Karpas-422 (cell line): ENCODE measurements around the gene LILRA5. TPM values are rescaled to one million over a fixed set of nuclear protein-coding genes. Genes with fewer than 3 reads are reported as not detected.
"Not testable (repeated sequence)": the region's sequence is repeated elsewhere in the genome, so short reads cannot be mapped to it uniquely, and the experiment has no call there.

Source experiments
- DNase-seq: peaks from one replicate; pipeline ENCODE4 v3.0.0-alpha.2; 2015
- H2AFZ ChIP-seq: fragments of 200-600 bp; sonication (generic); 2 replicates; pipeline ENCODE4 v1.6.1; 2014; ENCODE audit warnings: antibody characterized with exemption, low read length, mixed read lengths
- H3K27ac ChIP-seq: fragments of 200-600 bp; sonication (generic); 2 replicates; pipeline ENCODE4 v1.5.1; 2014; ENCODE audit warnings: mild to moderate bottlenecking, low read length, moderate library complexity
- H3K27me3 ChIP-seq: fragments of 200-600 bp; sonication (generic); 2 replicates; pipeline ENCODE4 v1.6.1; 2014; ENCODE audit warnings: low read length, mixed read lengths
- H3K36me3 ChIP-seq: fragments of 200-600 bp; sonication (generic); 2 replicates; pipeline ENCODE4 v1.6.1; 2014; ENCODE audit warnings: low read length, mixed read lengths; ENCODE audit not compliant: insufficient read depth
- H3K4me1 ChIP-seq: fragments of 200-600 bp; sonication (generic); 2 replicates; pipeline ENCODE4 v1.6.1; 2014; ENCODE audit warnings: mild to moderate bottlenecking, low read length, mixed read lengths
- H3K4me2 ChIP-seq: fragments of 200-600 bp; sonication (generic); 2 replicates; pipeline ENCODE4 v1.6.1; 2014; ENCODE audit warnings: low read length, low read depth, mild to moderate bottlenecking; ENCODE audit not compliant: poor library complexity, severe bottlenecking
- H3K4me3 ChIP-seq: fragments of 200-600 bp; sonication (generic); 2 replicates; pipeline ENCODE4 v1.5.1; 2014; ENCODE audit warnings: mild to moderate bottlenecking, antibody characterized with exemption, low read length, mixed read lengths
- H3K79me2 ChIP-seq: fragments of 200-600 bp; sonication (generic); 2 replicates; pipeline ENCODE4 v1.6.1; 2014; ENCODE audit warnings: mild to moderate bottlenecking, low read length, mixed read lengths
- H3K9ac ChIP-seq: fragments of 200-600 bp; sonication (generic); 2 replicates; pipeline ENCODE4 v1.6.0; 2014; ENCODE audit warnings: low read length
- H3K9me2 ChIP-seq: fragments of 200-600 bp; sonication (generic), shearing (Covaris generic); replicated peaks from 2 replicates; pipeline ENCODE4 v1.6.0; 2014; ENCODE audit warnings: mild to moderate bottlenecking, low read length, moderate library complexity; ENCODE audit not compliant: insufficient read depth
- H3K9me3 ChIP-seq: fragments of 300-700, 200-600 bp; sonication (generic); 2 replicates; pipeline ENCODE4 v1.6.1; 2014; ENCODE audit warnings: low read length, mixed read lengths
- H4K20me1 ChIP-seq: fragments of 200-600 bp; sonication (generic); 2 replicates; pipeline ENCODE4 v1.6.1; 2014; ENCODE audit warnings: mild to moderate bottlenecking, antibody characterized with exemption, low read length, low read depth; ENCODE audit not compliant: insufficient read depth
- total RNA-seq: library from RNA; depleted of rRNA; stranded (reverse); fragments of >200 nt; shearing (Covaris generic); gene quantifications from 2 replicates; pipeline ENCODE4 v1.2.3, GENCODE V29; 2014; ENCODE audit warnings: low replicate concordance

The LILRA5 gene
- total RNA-seq, 1 experiment from 2014 or later: not detected

GRCh38 chr19:54280441-54280840 lies 32.5 kb downstream of the LILRA5 start:
- not testable (repeated sequence) for H3K9me3 ChIP-seq, H3K4me2 ChIP-seq, H3K9me2 ChIP-seq, H3K27me3 ChIP-seq, DNase-seq, H2AFZ ChIP-seq, H3K4me3 ChIP-seq, H3K9ac ChIP-seq, H3K36me3 ChIP-seq, H3K4me1 ChIP-seq, H3K27ac ChIP-seq, H4K20me1 ChIP-seq, H3K79me2 ChIP-seq

GRCh38 chr19:54280025-54280424 lies 32.9 kb downstream of the LILRA5 start:
- DNase-seq, H3K9me2 ChIP-seq, H4K20me1 ChIP-seq, H3K9ac ChIP-seq, H3K4me2 ChIP-seq, H3K36me3 ChIP-seq, H3K27ac ChIP-seq, H3K79me2 ChIP-seq, H3K9me3 ChIP-seq, H3K4me3 ChIP-seq, H3K4me1 ChIP-seq, H3K27me3 ChIP-seq, H2AFZ ChIP-seq: not testable (repeated sequence)

- no peaks in the 10 kb centered on the region for H3K27me3 ChIP-seq
- H2AFZ ChIP-seq: no peak overlapping the region
- no peaks in the 10 kb centered on the region for H3K9me3 ChIP-seq
- no peak overlapping the region for H3K4me3 ChIP-seq
- no peak overlapping the region for H3K4me2 ChIP-seq
- no peaks in the 10 kb centered on the region for H3K9me2 ChIP-seq
- DNase-seq: no peak
- peaks cover 4% of the 10 kb centered on the region; the same call in 1 of the 2 replicates for H3K4me1 ChIP-seq
- no peaks in the 10 kb centered on the region for H4K20me1 ChIP-seq
- H3K36me3 ChIP-seq: no peaks in the 10 kb centered on the region
- no peaks in the 10 kb centered on the region for H3K79me2 ChIP-seq
- no peak overlapping the region for H3K9ac ChIP-seq
- H3K27ac ChIP-seq: no peak overlapping the region
These were observed 33.5 kb downstream of the LILRA5 start for GRCh38 chr19:54279406-54279962.

- H3K27me3 ChIP-seq, DNase-seq, H2AFZ ChIP-seq, H3K27ac ChIP-seq, H3K9ac ChIP-seq, H3K9me3 ChIP-seq, H3K36me3 ChIP-seq, H3K9me2 ChIP-seq, H4K20me1 ChIP-seq, H3K4me3 ChIP-seq, H3K79me2 ChIP-seq, H3K4me1 ChIP-seq, H3K4me2 ChIP-seq: not testable (repeated sequence)
These were observed 34.3 kb downstream of the LILRA5 start for GRCh38 chr19:54278571-54279195.

- DNase-seq, H3K27me3 ChIP-seq, H3K4me3 ChIP-seq, H3K4me1 ChIP-seq, H3K79me2 ChIP-seq, H4K20me1 ChIP-seq, H3K9me2 ChIP-seq, H2AFZ ChIP-seq, H3K9me3 ChIP-seq, H3K36me3 ChIP-seq, H3K27ac ChIP-seq, H3K9ac ChIP-seq, H3K4me2 ChIP-seq: not testable (repeated sequence)
These were observed 34.9 kb downstream of the LILRA5 start for GRCh38 chr19:54278056-54278455.

- H3K4me2 ChIP-seq, H3K9me2 ChIP-seq, H3K27ac ChIP-seq, H3K9ac ChIP-seq, H3K9me3 ChIP-seq, H3K27me3 ChIP-seq, H3K36me3 ChIP-seq, H3K4me3 ChIP-seq, H3K79me2 ChIP-seq, H4K20me1 ChIP-seq, DNase-seq, H3K4me1 ChIP-seq, H2AFZ ChIP-seq: not testable (repeated sequence)
These were observed 35.8 kb downstream of the LILRA5 start for GRCh38 chr19:54277111-54277615.

GRCh38 chr19:54275951-54276350 lies 37.0 kb downstream of the LILRA5 start:
- Histone ChIP-seq H3K9ac (no peak overlapping the region), H3K4me2 (no peak overlapping the region), H3K4me3 (no peak overlapping the region), H2AFZ (no peak overlapping the region), H3K27ac (no peak overlapping the region), H3K9me3 (no peaks in the 10 kb centered on the region), H4K20me1 (no peaks in the 10 kb centered on the region), H3K4me1 (peaks cover 4% of the 10 kb centered on the region; the same call in 1 of the 2 replicates), H3K79me2 (no peaks in the 10 kb centered on the region), H3K36me3 (no peaks in the 10 kb centered on the region), H3K9me2 (no peaks in the 10 kb centered on the region), H3K27me3 (no peaks in the 10 kb centered on the region)
- DNase-seq: no peak

- not testable (repeated sequence) for H3K36me3 ChIP-seq, H3K9me3 ChIP-seq, H3K9ac ChIP-seq, H3K79me2 ChIP-seq, H4K20me1 ChIP-seq, H3K4me2 ChIP-seq, H3K27ac ChIP-seq, H2AFZ ChIP-seq, H3K27me3 ChIP-seq, H3K4me1 ChIP-seq, H3K4me3 ChIP-seq, DNase-seq, H3K9me2 ChIP-seq
These were observed 38.5 kb downstream of the LILRA5 start for GRCh38 chr19:54274516-54274915.
